HG02938 (cell line): Measurements from ENCODE around the gene BHLHE23.

ENCODE experiments used
- ATAC-seq: cut with Tn5 transposase; IDR thresholded peaks from one replicate; pipeline ENCODE4 v1.9.1; 2021; ENCODE audit warnings: mild to moderate bottlenecking, moderate library complexity; ENCODE audit not compliant: unreplicated experiment

The BHLHE23 gene

DNA sequence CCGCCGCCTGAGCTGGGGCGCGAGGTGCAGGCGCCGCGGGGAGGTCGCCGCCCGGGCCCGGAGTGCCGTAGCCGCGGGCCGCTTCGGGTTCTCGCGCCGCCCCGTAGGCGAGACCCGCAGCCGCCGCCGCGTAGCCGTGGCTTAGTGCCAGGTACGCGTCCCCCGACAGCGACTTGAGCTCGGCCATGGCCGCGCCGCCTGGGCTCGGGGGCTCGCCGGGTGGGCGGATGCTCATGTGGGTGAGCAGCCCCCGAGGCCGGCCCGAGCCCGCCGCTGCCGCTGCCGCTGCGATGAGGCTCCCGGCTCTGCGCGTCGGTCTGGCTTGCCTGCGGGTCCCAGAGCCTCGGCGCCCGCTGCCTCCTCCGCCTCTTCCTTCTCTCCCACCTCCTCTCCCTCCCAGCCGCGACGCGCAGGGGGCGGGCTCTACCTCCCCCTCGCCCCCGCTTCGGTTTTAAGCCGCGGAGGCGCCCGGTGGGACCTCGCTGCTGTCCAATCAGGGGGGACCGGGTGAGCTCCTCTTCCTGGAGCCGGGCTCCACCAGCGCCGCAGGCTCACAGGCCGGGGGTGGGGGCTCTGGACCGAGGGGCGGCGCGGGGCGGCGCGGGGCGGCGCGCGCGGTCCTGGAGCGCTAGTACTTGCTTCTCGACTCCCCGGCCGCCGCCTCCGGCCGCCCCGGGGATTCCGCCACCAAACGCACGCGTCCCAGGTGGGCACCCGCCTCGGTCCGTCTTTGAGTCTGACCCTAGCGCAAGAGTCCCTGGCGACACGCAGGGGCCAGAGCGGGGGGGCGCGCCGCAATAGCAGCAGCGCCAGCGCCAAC is at the start of gene BHLHE23:
Gene BHLHE23 (minus strand): TSS at position 425 of the 820 bp plus-strand sequence. CDS start 190 bp downstream, at position 235.
- no peak for ATAC-seq

DNA sequence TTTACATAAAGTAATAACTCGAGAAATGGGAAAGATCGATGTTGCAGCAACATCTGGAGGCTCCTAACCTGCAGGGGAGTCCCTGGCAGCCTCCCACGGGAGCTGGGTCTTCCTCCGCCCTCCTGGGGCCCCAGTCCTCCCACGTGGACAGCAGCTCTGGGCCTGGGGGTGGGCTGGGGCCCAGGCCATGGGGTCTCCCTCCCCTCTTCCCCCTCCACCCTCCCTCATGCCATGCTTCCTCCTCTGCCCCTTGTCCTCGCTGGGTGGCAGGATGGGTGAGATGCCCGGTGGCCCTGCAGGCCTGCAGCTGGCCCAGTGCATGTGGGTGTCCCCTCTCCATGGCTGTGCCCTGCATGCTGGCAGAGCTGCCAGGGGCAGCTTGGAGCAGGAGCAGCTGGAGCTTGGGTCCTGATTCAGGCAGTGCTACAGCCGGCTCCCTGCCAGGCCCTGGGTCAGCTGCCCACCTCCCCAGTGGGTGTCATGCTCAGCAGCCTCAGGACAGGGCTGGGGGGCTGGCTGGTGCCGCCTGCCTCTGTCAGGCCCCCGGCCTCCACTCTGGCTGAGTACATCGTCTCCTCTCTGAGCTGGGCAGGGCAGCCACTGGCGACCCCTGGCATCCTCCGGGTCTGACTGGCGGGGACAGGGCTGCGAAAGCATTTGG is 48.9 kb upstream of the BHLHE23 start:
- no peak for ATAC-seq

DNA sequence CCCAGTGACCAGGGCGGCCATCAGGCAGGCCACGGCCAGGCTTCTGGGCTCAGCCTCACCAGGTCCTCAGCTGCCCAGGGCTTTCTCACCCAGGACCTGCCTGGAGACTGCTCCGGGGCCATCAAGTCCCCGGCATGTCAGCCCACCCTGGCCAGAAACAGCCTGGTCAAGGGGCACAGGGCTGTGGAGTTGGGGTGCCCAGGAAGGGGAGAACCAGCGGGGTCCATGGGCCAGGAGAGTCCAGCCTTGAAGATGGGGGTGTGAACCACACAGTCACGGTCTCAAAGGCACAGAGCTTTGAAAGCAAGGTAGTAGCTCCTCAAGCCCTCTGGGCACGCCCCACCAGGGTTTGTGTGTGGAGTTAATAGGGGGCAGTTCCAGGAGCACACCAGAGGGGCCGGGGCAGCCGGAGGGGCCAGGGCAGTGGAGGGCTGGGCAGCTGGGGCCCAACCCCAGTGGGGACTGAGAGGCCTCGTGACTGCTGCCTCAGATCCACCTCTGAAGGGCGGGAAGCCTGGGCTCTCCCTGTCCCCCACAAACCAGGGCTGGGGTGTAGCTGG is 48.0 kb upstream of the BHLHE23 start:
- no peak for ATAC-seq

DNA sequence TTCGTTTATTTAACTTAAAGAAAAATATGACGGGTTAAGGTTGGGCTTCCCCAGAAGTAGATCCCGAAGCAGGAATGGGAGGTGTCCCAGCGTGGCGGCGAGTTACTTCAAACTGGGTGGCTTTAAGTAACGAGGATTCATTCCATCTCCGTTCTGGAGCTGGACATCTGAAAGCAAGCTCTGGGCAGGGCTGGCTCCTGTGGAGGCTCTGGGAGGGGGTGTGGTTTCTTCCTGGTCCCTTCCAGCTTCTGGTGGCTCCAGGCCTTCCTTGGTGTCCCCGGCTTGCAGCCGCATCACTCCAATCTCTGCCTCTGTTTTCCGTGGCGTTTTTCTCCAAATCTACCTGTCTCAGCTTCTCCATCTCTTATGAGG is 47.3 kb upstream of the BHLHE23 start:
- no peak for ATAC-seq

DNA sequence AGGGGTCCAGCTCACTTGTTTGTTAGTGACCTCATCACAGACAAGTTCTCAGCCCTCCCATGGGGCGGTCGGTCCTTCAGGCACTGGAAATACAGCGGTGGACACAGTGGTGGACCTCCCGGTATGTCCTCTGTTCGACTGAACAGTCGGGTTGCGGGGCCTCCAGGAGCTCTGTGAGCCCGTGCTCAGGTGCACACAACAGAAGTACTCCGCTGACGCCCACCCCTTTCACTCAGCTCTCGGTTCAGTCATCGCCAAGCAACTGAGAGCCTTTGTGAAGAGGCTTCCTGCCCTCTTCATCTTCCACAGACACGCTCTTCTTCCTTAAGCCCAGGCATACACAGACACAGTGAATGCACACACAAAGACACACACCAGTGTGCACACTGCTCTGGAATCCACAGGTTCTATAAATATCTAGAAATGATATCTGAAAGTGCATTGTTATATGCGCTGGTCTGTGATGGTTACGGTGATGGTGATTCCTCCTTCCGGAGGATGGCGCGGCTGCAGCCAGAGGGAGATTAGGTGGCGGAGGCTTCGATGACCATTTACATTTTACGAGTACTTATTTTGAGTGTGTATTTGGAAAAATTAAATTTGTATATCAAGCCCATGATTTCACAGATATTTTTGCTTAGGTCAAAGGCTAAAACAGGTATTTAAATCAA is 46.8 kb upstream of the BHLHE23 start:
- ATAC-seq, result no peak

DNA sequence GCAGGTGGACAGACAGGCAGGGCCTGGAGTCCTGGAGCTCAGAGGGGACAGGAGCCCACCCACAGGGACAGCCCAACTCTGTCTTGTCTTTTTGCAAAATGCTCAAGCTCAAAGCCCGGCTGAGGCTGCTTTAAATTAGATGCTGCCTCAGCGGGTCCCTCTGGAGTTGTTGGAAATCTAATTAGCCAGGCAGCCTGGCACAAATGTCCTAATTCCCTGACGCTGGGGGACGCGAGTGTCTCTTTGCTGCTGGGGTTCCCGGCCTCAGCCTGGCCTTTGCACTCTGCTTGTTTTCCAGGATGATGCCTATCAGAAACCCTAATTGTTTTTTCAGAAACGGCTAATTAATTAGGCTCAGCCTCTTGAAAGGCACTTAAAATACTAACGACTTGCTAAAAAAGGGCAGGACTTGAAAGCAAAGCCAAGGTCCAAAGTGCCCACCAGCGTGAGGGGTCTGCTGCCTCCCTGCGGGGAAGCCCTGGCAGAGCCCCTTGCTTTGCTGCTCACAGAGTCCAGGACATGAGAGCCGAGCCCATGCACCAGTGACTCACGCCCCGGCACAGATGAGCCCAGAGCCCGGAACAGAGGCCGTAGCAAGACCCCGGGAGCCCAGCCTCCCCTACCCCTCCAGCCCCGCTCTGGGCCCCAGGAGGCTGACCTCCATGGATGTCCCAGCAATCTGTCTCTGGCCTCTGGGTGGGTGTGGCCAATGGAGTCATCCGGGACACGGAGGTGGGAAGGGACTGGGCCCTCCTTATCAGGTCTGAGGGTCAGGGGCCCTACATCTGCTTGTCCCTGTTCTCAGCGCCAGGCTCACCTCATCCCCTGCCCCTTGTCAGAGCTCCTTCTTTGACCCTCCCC is 46.0 kb upstream of the BHLHE23 start:
- no peak for ATAC-seq

DNA sequence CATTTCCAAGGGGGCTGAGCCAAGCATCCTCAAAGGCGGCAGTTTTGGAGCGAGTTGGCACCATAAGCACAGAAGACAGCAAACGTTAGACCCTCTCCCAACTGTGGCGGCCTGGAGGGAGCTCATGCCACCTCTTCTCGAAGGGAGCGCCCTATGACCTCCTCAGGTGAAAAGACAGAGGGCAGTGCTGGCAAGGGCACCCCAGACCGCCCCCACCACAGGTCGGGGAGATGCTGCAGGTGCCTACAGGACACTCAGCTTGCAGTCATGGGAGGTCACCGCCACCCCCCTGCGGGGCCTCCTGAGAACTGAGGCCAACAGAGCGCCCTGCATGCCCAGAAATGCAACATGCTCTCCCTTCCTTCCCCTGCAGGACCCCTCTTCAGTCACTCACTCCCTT is 45.1 kb upstream of the BHLHE23 start:
- no peak for ATAC-seq

DNA sequence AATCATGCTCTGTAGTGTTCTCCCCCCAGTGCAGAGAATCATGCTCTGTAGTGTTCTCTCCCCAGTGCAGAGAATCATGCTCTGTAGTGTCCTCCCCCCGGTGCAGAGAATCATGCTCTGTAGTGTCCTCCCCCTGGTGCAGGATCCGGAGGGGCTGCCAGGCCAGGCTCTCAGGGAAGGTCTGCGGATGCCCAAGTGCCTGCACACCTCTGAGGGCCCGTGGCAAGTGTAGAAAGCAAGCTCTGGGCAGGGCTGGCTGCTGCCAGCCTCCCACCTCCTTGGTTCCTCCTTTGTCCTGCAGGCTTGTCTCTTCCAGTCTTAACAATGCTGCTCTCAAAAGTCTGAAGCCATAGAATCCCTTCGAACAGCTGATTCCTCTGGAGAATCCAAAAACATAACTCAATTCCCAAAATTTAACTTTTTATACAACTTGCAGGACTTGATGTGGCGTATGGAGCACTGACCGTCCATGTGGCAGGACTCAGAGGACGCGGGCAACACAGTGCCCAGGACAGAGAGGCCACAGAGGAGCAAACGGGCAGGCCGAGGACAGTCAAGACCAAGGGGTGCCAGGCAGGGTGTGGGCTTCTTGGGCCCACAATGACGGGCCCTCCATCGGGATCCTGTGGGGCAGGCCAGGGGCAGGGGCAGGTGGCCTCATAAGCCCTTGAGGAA is 44.6 kb upstream of the BHLHE23 start:
- ATAC-seq, result no peak

DNA sequence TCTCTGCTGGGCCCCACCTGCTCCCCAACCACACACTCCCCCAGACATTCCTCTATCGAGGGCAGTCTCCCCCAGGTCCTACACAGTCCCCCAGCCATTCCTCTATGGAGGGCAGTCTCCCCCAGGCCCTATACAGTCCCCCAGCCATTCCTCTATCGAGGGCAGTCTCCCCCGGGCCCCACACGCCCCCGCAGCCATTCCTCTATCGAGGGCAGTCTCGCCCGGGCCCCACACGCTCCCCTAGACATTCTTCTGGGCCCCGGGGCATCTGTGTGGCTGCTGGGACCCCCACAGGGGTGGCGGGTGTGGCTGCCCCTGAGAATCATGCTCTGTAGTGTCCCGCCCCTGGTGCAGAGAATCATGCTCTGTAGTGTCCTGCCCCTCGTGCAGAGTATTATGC is 43.6 kb upstream of the BHLHE23 start:
- ATAC-seq, result no peak

DNA sequence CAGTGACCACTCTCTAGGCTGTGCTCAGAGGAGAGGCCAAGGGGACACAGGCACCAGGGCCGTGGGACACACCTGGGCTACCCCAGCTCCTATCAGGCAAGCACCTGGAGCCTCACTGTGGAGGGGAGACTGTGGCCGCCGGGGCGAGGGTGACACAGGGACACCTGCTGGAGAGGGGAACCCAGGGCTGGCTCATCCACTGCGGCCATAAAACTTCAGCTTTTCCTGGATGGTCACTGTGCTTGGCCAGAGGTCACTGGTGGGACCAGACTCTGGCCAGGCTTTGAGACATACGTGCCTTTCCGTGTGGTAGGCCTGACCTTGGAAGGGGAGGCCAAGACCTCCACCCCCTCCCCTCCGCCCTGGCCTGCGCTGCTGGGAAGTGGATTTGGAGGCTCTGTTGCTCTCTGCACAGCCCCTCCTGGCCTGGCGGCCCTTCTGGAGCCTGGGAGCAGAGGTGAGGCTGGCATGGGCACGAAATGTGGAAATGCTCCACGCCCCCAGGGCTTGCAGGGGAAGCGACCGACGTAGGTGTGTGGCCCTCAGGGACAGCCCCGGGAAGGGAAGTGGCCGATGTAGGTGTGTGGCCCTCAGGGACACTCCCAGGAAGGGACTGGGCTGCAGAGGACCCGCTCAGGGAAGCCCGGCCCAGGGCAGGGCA is 42.9 kb upstream of the BHLHE23 start:
- ATAC-seq, result no peak

DNA sequence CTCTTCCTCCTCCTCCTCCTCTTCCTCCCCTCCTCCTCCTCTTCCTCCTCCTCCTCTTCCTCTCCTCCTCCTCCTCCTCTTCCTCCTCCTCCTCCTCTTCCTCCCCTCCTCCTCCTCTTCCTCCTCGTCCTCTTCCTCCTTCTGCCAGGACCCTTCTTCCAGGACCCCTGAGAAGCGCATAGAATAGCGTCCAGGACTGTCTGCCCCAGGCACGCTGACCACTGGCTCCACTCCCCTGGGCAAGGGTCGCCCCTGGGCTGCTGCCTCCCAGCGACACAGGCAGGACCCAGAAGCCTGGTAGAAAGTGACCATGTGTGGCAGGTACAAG is 42.4 kb upstream of the BHLHE23 start:
- ATAC-seq, result no peak

DNA sequence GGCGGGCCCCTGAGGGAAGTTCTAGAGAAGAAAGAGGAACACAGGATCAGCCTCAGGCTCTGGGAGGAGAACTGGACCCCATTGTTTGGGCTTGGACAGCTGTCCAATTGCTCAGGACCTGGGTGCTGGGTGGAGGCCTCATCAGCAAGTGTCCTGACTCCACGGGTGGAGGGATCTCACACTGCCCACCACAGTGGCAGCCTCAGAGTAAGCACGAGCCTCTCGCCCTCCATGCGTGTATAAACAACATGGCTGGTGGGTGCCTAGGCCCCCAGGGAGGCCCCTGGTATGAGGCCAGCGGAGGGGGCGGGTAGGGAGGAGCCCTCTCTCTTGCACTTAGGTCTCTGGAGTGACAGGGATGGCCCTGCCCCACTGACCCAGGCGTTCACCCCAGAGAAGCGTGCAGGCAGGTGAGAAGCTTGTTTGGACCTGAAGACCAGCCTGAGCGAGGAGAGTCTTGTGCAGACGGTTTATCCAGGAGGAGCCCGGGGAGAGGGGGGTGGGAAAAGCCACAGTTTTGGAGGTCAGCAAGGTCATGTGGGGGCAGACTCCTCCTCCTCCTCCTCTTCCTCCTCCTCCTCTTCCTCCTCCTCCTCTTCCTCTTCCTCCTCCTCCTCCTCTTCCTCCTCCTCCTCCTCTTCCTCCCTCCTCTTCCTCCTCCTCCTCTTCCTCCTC is 41.9 kb upstream of the BHLHE23 start:
- ATAC-seq, result no peak

DNA sequence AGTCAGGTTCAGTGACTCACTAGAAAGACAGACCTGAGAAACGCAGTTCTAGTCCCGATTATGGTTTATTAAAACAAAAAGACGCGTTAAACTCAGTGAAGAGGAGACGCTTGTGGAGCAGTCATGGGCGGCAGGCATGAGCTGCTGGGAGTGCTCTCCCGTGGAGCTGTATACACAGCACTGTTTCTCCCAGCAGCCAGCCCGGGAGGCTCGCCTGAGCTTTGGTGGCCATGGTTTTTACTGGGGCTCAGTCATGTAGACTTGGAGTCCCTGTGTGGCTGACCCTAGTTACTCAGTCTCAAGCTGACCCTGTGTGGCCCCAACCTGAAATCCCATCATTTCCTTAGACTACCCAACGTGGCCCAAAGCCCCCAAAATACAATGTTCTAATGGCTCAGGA is 41.2 kb upstream of the BHLHE23 start:
- no peak for ATAC-seq

DNA sequence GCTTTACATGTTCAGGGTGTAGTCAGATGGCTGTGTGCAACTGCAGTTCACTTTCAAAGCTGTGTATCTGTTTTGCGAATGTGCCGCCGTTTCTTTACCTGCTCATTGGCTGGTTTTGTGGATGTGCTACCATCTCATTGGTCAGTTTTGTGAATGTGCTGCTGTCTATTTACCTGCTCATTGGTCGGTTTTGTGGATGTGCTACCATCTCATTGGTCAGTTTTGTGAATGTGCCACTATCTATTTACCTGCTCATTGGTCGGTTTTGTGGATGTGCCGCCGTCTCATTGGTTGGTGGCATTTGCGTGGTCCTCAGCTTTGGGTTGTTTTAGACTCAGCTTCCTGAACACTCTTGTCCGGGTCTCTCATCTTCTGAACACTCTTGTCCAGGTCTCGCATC is 40.5 kb upstream of the BHLHE23 start:
- ATAC-seq, result no peak

DNA sequence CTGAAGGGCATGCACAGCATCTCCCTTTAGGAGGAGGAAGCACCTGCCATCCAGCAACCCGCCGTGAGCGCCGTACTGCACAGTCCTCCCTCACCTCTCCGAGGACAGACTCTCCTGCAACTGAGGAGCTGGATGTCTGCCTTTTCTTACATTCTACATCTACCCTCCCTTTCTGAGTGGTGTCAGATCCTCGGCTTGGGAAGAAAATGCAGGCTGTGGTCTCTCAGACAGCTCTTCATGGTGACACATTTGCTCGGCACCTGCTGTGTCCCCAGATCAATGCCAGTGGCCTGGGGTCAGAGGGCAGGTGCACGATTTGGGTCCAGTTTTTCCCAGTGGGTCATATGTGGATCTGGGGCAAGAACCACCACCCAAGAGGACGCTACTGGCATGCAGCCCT is 40.1 kb upstream of the BHLHE23 start:
- no peak for ATAC-seq

DNA sequence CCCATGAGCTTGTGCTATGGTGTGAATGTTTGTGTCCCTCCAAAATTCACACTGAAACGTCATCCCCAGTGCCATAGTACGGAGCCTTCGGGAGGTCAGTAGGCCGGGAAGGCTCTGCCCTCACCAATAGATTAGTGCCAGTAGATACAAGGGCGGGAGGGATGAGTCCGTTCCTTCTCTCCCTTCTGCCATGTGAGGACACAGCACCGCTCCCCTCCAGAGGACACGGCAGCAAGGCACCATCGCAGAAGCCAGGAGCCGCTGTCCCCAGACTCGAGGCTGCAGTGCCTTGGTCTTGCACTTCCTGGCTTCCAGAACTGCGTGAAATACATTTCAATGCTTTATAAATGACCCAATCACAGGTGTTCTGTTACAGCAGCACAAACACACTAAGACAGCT is 39.2 kb upstream of the BHLHE23 start:
- no peak for ATAC-seq

DNA sequence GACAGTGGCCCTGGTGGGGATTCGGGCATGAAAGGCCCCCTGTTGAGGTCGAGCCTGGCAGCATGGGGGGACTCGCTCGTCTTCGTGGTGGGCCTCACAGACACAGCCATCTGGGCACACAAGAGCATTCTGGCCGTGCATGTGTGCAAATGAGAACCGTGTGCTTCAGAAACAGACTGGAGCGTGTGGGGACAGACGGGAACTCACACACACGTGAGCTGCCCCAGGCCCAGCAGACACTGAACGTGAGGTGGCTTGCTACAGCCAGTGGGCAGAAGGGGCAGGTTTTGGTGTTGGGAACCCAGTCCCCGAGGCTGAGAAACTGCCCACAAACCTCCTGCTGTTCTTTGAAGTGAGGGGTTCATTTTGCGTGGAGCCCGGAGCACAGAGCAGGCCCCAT is 38.6 kb upstream of the BHLHE23 start:
- no peak for ATAC-seq

DNA sequence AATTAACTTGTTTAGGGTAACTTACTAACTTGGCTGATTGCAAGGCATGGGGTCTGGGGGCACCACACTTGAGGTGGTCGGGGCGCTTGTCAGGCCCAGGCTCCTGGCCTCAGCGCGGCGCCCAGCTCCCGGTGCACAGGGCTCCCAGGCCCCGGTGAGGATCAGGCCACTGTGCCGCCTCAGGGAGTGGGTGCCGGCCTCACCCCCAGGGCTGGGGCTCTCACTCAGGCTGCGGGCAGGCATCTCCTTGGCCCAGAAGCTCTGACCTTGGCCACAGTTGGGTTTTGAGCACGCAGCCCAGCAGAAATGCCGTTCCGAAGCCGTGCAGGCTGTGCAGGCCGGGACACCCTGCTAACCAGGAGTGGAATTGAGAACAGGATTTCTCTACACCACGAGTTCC is 37.8 kb upstream of the BHLHE23 start:
- no peak for ATAC-seq

DNA sequence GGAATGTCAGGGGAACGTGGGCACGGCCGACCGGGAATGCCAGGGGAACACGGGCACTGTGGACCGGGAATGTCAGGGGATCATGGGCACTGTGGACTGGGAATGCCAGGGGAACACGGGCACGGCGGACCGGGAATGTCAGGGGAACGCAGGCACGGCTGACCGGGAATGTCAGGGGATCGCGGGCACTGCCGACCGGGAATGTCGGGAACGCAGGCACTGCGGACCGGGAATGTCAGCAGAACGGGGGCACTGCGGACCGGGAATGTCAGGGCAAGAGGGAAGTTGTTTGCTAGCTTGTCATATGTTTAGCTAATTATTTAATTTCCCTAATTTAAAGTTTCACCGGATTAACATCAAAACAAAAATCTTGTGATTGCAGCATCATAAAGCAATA is 37.4 kb upstream of the BHLHE23 start:
- ATAC-seq, result no peak
